ENCODE measurements around the gene LATS2.
A peak's percentile ranks its signal among the peaks of the same experiment; 100 is the strongest.
"Not testable (repeated sequence)": the region's sequence is repeated elsewhere in the genome, so short reads cannot be mapped to it uniquely, and the experiment has no call there.

LATS2 gene

DNA sequence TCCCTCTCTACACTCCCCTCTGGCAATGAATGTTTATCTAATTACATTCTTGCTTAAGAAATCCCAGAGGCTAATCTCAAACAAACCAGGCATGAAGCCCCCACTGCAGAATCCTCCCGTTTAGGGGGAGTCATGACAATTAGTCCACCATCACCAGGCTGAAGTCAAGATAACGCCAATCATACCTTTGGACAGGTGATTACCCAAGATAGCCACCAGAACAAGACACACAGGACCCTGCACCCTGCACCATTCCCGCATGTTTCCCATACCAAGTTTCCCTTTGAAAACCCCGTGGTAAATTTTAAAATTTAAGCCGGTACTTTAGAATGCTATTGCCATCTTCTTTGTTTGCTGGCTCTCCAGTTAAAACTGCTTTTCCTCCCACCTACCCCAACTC, 94.0 kb downstream of the LATS2 start:
- no peak for DNase-seq (ENCODE audit: low read depth in 1 of 2, low spot score in 1 of 2)
- no peak for TF ChIP-seq JUND (IDR thresholded peaks at IDR 0.05; ENCODE audit: low read depth)
- in situ Hi-C loops (cut with HindIII; ENCODE audit: low pct_unique_long_range_greater_than_20kb, low sequenced_read_pairs), result no loop called here

DNA sequence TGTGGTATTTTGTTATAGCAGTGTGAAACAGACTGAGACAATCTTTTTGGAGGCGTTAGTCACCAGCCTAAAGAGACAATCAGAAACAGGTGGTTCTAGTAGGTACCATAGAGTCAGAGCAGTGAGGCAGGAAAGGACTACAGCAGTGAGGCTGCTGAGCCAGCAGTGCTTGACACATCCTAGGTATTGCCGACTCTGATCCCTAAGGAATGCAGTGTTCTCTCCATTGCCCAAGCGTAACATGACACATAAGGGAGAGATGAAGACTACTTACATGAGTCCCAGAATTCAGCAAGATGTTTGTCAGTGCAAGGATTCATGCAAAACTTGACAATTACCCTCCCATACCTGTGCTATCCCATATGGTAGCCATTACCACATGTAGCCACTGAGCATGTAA, 96.5 kb downstream of the LATS2 start:
- no peak for TF ChIP-seq JUND (IDR thresholded peaks at IDR 0.05; ENCODE audit: low read depth)
- in situ Hi-C loops (cut with HindIII; ENCODE audit: low pct_unique_long_range_greater_than_20kb, low sequenced_read_pairs), result no loop called here

DNA sequence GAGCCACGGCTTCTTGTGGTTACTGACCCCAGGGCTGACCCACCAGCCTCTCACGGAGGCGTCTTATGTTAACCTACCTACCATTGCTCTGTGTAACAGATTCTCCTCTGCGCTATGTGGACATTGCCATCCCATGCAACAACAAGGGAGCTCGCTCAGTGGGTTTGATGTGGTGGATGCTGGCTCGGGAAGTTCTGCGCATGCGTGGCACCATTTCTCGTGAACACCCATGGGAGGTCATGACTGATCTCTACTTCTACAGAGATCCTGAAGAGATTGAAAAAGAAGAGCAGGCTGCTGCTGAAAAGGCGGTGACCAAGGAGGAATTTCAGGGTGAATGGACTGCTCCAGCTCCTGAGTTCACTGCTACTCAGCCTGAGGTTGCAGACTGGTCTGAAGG, 99.7 kb downstream of the LATS2 start:
- in situ Hi-C loops (cut with HindIII; ENCODE audit: low pct_unique_long_range_greater_than_20kb, low sequenced_read_pairs), result not testable (repeated sequence)
- DNase-seq (ENCODE audit: low read depth in 1 of 2, low spot score in 1 of 2), result peak in 1 of 2 experiments; percentile 19

More for the DNA sequence above, 96.5 kb downstream of the LATS2 start:
- no peak for DNase-seq (ENCODE audit: low read depth in 1 of 2, low spot score in 1 of 2)

DNA sequence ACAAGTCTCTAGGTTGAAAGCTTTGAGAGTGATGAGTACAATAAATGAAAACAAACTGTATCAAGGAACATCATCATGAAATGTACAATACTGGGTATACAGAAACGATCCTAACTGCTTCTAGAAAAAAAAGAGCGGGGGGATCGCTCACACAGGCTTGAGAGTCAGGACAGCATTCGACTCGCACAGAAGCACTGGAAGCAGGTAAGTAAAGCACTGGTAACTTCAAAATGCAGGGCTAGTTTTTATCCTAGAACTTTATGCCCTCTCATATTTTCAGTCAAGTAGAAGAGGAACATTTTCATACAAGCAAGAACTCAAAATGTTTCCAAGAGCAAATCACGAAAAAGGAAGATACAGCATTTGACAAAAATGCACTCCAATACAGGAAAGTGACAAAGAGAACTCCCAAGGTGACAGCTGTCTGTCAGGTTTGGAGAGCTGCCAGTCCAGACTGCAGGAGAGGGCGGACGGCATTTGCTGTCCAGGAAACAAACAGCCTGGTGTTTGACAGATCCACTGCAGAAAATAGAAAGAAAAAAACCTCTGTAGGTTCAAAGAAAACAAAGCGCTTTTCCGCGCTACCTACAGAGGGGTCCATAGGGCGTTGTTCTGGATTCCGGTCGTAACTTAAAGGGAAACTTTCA, 100.6 kb downstream of the LATS2 start:
- DNase-seq (ENCODE audit: low read depth in 1 of 2, low spot score in 1 of 2), result peak in 1 of 2 experiments; percentile 37
- TF ChIP-seq JUND (IDR thresholded peaks at IDR 0.05; ENCODE audit: low read depth), result no peak
- in situ Hi-C loops (cut with HindIII; ENCODE audit: low pct_unique_long_range_greater_than_20kb, low sequenced_read_pairs), result no loop called here

DNA sequence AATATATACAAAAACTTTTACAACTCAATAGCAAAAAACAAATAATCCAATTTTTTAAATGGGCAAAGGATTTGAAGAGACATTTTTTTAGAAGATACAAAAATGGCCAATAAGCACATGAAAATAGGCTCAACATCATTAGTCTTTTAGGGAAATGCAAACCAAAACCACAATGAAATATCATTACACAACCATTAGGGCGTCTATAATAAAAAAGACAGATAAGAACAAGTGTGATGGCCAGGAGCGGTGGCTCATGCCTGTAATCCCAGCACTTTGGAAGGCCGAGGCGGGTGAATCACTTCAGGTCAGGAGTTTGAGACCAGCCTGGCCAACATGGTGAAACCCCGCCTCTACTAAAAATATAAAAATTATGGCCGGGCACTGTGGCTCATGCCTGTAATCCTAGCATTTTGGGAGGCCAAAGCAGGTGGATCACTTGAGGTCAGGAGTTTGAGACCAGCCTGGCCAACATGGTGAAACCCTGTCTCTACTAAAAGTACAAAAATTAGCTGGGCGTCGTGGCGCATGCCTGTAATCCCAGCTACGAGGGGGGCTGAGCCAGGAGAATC, 104.3 kb downstream of the LATS2 start:
- in situ Hi-C loops (cut with HindIII; ENCODE audit: low pct_unique_long_range_greater_than_20kb, low sequenced_read_pairs); DNase-seq (ENCODE audit: low read depth in 1 of 2, low spot score in 1 of 2): not testable (repeated sequence)

DNA sequence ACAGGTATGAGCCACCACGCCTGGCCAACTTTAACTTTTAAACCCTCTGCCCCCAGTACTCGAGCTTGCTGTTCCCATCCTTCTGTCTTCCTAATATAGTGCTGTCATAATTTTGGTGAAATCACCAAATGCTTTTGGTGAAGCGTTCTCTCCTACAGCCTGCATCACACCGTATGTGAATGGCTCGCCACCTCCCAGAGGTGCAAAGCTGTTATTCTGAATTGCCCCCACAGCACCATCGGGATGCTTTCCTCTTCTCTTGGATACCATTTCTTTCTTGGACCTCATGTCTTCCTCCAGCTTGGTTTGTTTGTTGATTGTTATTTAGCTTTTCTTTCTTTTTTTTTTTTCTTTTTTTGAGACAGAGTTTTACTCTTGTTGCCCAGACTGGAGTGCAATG, 105.9 kb downstream of the LATS2 start:
- no peak for TF ChIP-seq JUND (IDR thresholded peaks at IDR 0.05; ENCODE audit: low read depth)
- DNase-seq (ENCODE audit: low read depth in 1 of 2, low spot score in 1 of 2), result no peak
- in situ Hi-C loops (cut with HindIII; ENCODE audit: low pct_unique_long_range_greater_than_20kb, low sequenced_read_pairs), result no loop called here

DNA sequence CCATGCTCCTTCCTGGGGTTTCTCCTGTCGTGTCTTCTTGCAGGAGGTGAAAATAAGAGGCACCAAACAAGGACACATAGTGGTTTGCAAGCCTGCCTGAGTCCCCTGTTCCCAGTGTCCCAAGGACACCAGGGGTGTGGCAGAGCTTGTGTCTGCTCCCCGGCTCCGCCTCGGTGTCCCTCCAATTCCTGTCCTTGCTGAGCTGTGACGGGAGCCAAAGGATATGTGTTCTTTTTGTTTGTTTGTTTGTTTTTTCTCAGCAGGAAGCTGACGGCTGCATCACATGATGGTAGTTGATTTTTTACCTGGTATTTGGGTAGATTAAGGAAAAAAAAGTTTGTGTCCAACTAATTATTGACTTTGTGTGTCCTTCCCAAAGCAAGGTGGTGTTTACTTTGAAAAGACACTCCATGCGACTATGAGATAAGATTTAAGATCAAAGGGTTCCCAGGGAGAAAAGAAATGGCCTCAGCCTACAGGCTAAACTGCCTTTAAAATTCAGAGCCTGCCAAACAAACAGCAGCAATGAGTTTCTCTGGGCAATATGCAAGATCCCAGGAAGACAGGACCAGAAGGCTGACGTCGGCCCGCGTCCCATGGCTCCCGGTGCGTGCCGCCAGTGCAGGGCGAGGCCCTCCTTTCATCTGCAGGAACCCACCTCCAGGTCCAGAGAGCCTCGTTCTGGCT, 108.0 kb downstream of the LATS2 start:
- no peak for TF ChIP-seq JUND (IDR thresholded peaks at IDR 0.05; ENCODE audit: low read depth)
- DNase-seq (ENCODE audit: low read depth in 1 of 2, low spot score in 1 of 2), result no peak
- in situ Hi-C loops (cut with HindIII; ENCODE audit: low pct_unique_long_range_greater_than_20kb, low sequenced_read_pairs), result no loop called here

DNA sequence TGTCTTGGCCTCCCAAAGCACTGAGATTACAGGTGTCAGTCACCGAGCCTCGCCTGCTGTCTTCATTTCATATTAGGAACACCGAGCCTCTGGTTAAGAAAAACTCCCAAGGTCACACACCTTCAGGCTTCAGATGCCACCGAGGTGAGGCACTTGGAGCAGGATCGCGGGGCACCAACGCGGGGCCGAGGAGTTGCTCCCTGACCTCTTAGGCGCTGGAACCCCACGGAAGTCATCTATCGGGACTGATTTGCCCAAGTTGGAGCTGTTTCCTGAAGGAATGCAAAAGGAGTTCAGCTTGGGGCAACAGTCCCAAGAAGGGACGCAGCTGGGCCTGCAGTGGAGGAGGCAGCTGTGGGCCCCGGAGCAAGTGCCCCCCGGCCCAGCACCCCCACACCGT, 108.5 kb downstream of the LATS2 start:
- TF ChIP-seq JUND (IDR thresholded peaks at IDR 0.05; ENCODE audit: low read depth), result no peak
- DNase-seq (ENCODE audit: low read depth in 1 of 2, low spot score in 1 of 2), result no peak
- in situ Hi-C loops (cut with HindIII; ENCODE audit: low pct_unique_long_range_greater_than_20kb, low sequenced_read_pairs), result no loop called here

DNA sequence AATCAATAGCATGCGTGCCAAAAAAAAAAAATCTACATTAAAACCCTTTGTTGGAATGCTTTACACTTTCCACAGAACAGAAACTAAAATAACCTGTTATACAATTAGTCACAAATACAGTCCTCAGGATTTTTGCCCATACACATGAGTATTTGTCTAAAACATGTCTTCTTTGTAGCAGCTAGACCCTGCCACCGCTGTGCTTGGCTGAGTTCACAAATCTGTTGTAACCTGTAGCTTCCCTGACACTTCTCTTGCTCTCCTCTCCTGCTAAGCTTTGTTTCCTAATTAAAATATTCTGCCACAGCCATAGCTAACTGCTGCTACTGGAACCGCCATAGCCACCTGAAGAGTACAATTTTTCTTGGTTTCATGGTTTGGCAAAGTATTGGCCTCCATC, 113.4 kb downstream of the LATS2 start:
- in situ Hi-C loops (cut with HindIII; ENCODE audit: low pct_unique_long_range_greater_than_20kb, low sequenced_read_pairs); DNase-seq (ENCODE audit: low read depth in 1 of 2, low spot score in 1 of 2): not testable (repeated sequence)

DNA sequence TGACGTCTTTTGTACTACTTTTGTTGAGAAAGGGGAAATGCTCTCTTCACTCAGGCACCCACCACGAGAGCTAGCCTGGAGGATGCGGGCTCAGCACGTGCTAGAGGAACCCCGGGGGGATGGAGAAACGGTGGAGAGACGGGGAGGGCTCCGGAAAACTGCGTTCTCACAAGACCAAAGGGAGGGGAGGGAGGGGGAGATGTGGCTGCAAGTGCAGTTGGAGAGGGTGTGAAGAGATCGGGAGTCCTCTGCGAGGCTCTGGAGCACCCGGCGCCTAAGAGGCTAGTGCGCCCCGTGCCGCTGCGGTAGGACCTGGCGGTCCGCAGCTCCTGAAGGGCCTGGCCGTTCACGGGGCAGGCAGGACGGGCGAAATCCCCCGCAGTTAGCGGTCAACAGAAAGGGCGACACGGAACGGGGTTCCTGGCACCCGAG, 115.4 kb downstream of the LATS2 start:
- in situ Hi-C loops (cut with HindIII; ENCODE audit: low pct_unique_long_range_greater_than_20kb, low sequenced_read_pairs), result no loop called here
- TF ChIP-seq JUND (IDR thresholded peaks at IDR 0.05; ENCODE audit: low read depth), result no peak
- DNase-seq (ENCODE audit: low read depth in 1 of 2, low spot score in 1 of 2), result no peak

DNA sequence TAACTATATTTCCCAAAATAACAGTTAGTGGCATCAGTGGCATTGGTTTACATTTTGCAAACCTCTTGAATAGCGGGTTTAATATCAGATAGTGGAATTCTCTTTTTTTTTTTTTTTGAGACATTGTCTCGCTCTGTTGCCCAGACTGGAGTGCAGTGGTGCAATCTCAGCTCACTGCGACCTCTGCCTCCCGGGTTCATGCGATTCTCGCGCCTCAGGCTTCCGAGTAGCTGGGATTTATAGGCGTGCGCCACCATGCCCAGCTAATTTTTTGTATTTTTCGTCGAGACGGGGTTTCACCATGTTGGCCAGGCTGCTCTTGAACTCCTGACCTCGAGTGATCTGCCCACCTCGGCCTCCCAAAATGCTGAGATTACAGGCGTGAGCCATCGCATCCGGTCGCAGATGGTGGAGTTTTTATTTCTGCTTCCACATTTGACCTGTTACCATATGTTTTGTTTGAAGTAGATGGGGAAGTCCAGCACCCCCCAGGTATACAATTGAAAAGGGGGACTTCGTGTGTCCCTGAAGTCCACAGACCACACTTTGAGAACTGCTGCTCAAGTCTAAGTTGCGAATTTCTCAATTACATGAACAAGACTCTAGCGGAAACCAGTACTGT, 118.3 kb downstream of the LATS2 start:
- in situ Hi-C loops (cut with HindIII; ENCODE audit: low pct_unique_long_range_greater_than_20kb, low sequenced_read_pairs), result no loop called here
- no peak for TF ChIP-seq JUND (IDR thresholded peaks at IDR 0.05; ENCODE audit: low read depth)
- DNase-seq (ENCODE audit: low read depth in 1 of 2, low spot score in 1 of 2), result no peak

DNA sequence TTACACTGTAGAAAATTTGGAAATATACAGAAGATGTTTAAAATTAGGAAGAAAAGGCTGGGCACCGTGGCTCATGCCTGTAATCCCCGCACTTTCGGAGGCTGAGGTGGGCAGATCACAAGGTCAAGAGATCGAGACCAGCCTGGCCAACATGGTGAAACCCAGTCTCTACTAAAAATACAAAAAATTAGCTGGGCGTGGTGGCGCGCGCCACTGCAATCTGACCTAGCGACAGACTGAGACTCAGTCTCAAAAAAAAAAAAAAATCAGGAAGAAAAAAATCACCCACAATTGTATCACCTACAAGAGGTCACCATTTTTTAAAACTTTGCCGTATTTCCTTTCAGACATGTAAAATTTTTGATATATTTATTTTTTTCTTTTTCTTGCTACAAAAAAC, 120.9 kb downstream of the LATS2 start:
- in situ Hi-C loops (cut with HindIII; ENCODE audit: low pct_unique_long_range_greater_than_20kb, low sequenced_read_pairs); DNase-seq (ENCODE audit: low read depth in 1 of 2, low spot score in 1 of 2): not testable (repeated sequence)

DNA sequence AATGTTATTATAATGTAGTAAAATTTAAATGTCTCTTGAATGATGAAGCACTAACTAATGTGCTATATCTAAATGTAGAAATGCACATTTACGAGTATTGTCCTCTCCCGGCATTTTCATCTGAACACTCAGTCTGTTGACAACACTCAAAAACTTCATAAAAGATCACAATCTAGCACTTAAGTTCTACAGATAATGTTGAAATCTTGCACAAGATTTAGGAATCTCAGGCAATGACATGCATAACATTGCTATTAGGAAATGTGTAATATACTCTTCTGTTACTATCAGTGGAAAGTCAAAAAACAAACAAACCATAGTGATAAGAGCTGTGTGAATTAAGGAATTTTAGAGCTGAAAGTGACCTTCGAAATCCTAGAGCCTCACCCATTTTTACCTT, 121.3 kb downstream of the LATS2 start:
- in situ Hi-C loops (cut with HindIII; ENCODE audit: low pct_unique_long_range_greater_than_20kb, low sequenced_read_pairs), result no loop called here
- no peak for TF ChIP-seq JUND (IDR thresholded peaks at IDR 0.05; ENCODE audit: low read depth)
- no peak for DNase-seq (ENCODE audit: low read depth in 1 of 2, low spot score in 1 of 2)

Data from T47D (cell line).